Pancreas (tissue), 10 donors: Measurements from ENCODE around the gene AFM. TPM values are rescaled to one million over a fixed set of nuclear protein-coding genes. Genes with fewer than 3 reads are reported as not detected.
"Not testable (repeated sequence)": the region's sequence is repeated elsewhere in the genome, so short reads cannot be mapped to it uniquely, and the experiment has no call there.

Experiments
- ATAC-seq, 4 donors: fragments of 200-7000 bp; cut with Tn5 transposase; one replicate each; pipeline versions ENCODE4 v1.8.0 to v1.9.1; 2020; ENCODE audit warnings: mild to moderate bottlenecking in 4 of 4, moderate library complexity in 4 of 4
- DNase-seq, 6 donors: peaks; one replicate each; pipeline ENCODE4 v3.0.0-alpha.2; 2020
- FAIRE-seq: peaks from 2 replicates; lab custom pipeline; 2012; peaks lifted over from hg19 to GRCh38; lab: Jason Lieb, UNC
- H3K27ac ChIP-seq, 4 donors: fragments of 200-600 bp; sonication (generic); 1 replicate in 3 of 4; 2 replicates in 1 of 4; pipeline versions ENCODE4 v1.5.0 to v1.8.0; 2020
- H3K27me3 ChIP-seq, 4 donors: fragments of 200-600 bp; one replicate each; pipeline ENCODE4 v1.8.0; 2021
- H3K36me3 ChIP-seq, 3 donors: fragments of 200-600 bp; sonication (generic) in 1 of 3; one replicate each; pipeline versions ENCODE4 v1.5.0 to v1.8.0; 2020 to 2021
- H3K4me1 ChIP-seq, 3 donors: fragments of 200-600 bp; one replicate each; pipeline ENCODE4 v1.8.0; 2021
- H3K4me3 ChIP-seq, 4 donors: fragments of 200-600 bp; sonication (generic) in 2 of 4; one replicate each; pipeline versions ENCODE4 v1.5.0 to v1.8.0; 2020 to 2021
- H3K9me3 ChIP-seq, 4 donors: fragments of 200-600 bp; one replicate each; pipeline ENCODE4 v1.8.0; 2021
- CTCF ChIP-seq, 4 donors: fragments of 200-600 bp; sonication (generic) in 3 of 4; IDR thresholded peaks; one replicate each; pipeline versions ENCODE4 v1.5.0 to v1.8.0; 2021; ENCODE audit warnings: antibody characterized with exemption in 4 of 4
- WGBS, 2 donors: extraction: QIAGEN DNeasy Blood & Tissue Kit; methylation state at CpG; one replicate each; pipeline ENCODE4 v1.1.7; 2013; 5-methylcytosine and 5-hydroxymethylcytosine counted together
- intact Hi-C, 3 donors: fragments of 100-400 bp; cut with DNase I; formaldehyde crosslinking; loops; one replicate each; pipeline versions ENCODE4 v1.11.1 to v1.14.2; 2022
- polyA plus RNA-seq, 2 donors: library from polyadenylated mRNA; stranded (reverse); fragments of 200-250 nt; gene quantifications; one replicate each; pipeline ENCODE4 v1.2.3, GENCODE V29; 2013
- total RNA-seq, 6 donors: library from RNA; stranded (reverse); fragmentation: NEBNext Ultra II Directional in 4 of 6; extraction: Animal tissue kit (Norgen Biotek cat#: 25700) in 4 of 6; gene quantifications; one replicate each; pipeline versions ENCODE4 v1.2.1 to v1.2.4, GENCODE V29; 2021 to 2023
- donor health status: healthy with polysubstance abuse.
- donor health status: DM: no; HTN: no; CAD: no; lungs with moderate emphysema.
- donor health status: DM: no; HTN: no; CAD: no.
- donor health status: control.
- donor health status: control.
- donor health status: Bipolar disorder and iron deficiency.
- donor health status: DM: yes; HTN: yes; CAD: no.
- donor health status: DM: no; HTN: no; CAD: no.
- donor health status: DM: no; HTN: no; CAD: no.
- donor health status: DM: yes; HTN: yes; CAD: no.

The AFM gene
- total and polyA plus RNA-seq, 8 donors, result 0.08 to 0.82 (median 0.21) TPM

- no peak for ATAC-seq
- Histone ChIP-seq H3K27me3 (no peaks in the 10 kb centered on the region), H3K27ac (no peak overlapping the region), H3K36me3 (no peaks in the 10 kb centered on the region), H3K4me3 (no peak overlapping the region), H3K4me1 (peaks cover 0 to 3% (median 0%) of the 10 kb centered on the region in 3 donors), H3K9me3 (no peaks in the 10 kb centered on the region)
- no peak for DNase-seq
- FAIRE-seq, result no peak
- 91 to 93% methylated on average over 3 of the region's 3 CpGs for WGBS, 2 donors
- no peak for TF ChIP-seq CTCF (IDR thresholded peaks at IDR 0.05)
- intact Hi-C loops, result no loop called here
Observed at GRCh38 chr4:73540826-73541225, 59.3 kb downstream of the AFM start.

- FAIRE-seq (no peak), DNase-seq (no peak), ATAC-seq (no peak)
- no peak for TF ChIP-seq CTCF (IDR thresholded peaks at IDR 0.05)
- no peak overlapping the region for H3K27ac ChIP-seq
- no peaks in the 10 kb centered on the region for H3K4me1 ChIP-seq
- no peaks in the 10 kb centered on the region for H3K27me3 ChIP-seq
- H3K36me3 ChIP-seq, result no peaks in the 10 kb centered on the region
- H3K9me3 ChIP-seq, result no peaks in the 10 kb centered on the region
- intact Hi-C loops, result no loop called here
- WGBS, 2 donors, result 67 to 75% methylated on average over 3 of the region's 3 CpGs
- no peak overlapping the region for H3K4me3 ChIP-seq
Observed at GRCh38 chr4:73541251-73541650, 59.7 kb downstream of the AFM start.

GRCh38 chr4:73544620-73545019 is 63.1 kb downstream of the AFM start:
- Histone ChIP-seq H3K4me3 (no peak overlapping the region), H3K27me3 (no peaks in the 10 kb centered on the region), H3K4me1 (no peaks in the 10 kb centered on the region), H3K36me3 (no peaks in the 10 kb centered on the region), H3K27ac (no peak overlapping the region), H3K9me3 (no peaks in the 10 kb centered on the region)
- ATAC-seq (no peak), FAIRE-seq (no peak), DNase-seq (no peak)
- WGBS, 2 donors, result 98 to 100% methylated on average over 1 to 2 of the region's 2 CpGs
- intact Hi-C loops, result no loop called here
- no peak for TF ChIP-seq CTCF (IDR thresholded peaks at IDR 0.05)

- WGBS, 2 donors, result 89 to 94% methylated on average over 11 of the region's 11 CpGs
- H3K4me1 ChIP-seq, intact Hi-C loops, H3K27me3 ChIP-seq, H3K36me3 ChIP-seq, H3K9me3 ChIP-seq, H3K27ac ChIP-seq, FAIRE-seq, H3K4me3 ChIP-seq, ATAC-seq, DNase-seq: not testable (repeated sequence)
Observed at GRCh38 chr4:73550865-73551264, 69.3 kb downstream of the AFM start.

Other genes starting within 250 kb of the AFM start
- gene ANKRD17, start 222.9 kb upstream of the AFM start, total RNA-seq, result 10 to 100 TPM; 29.0 to 45.8 (median 32.4) TPM
- gene ANKRD17, start 222.9 kb upstream of the AFM start, polyA plus RNA-seq, result 10 to 100 TPM in 1 of 2 donors, 1 to 10 TPM in 1; 7.7 to 13.5 TPM
- gene ALB, start 77.5 kb upstream of the AFM start, total RNA-seq, result 1,000 to 10,000 TPM in 1 of 6 donors, 100 to 1,000 TPM in 5; 618 to 1,006 (median 839) TPM
- 100 to 1,000 TPM; 179 to 380 TPM for gene ALB, start 77.5 kb upstream of the AFM start, polyA plus RNA-seq
- 1 to 10 TPM in 1 of 6 donors, not detected in 5; 1.5 TPM for gene AFP, start 45.5 kb upstream of the AFM start, total RNA-seq
- under 1 TPM in 1 of 2 donors, not detected in 1; 0.40 TPM for gene AFP, start 45.5 kb upstream of the AFM start, polyA plus RNA-seq
- 10 to 100 TPM in 1 of 6 donors, 1 to 10 TPM in 5; 3.1 to 10.2 (median 5.8) TPM for gene RASSF6, start 138.7 kb downstream of the AFM start, total RNA-seq
- 1 to 10 TPM; 2.8 to 4.1 TPM for gene RASSF6, start 138.7 kb downstream of the AFM start, polyA plus RNA-seq